H9 (cell line): ENCODE data around the gene SULF2. TPM values are rescaled to one million over a fixed set of nuclear protein-coding genes. Genes with fewer than 3 reads are reported as not detected.

Experiments used
- DNase-seq: peaks from one replicate; pipeline ENCODE4 v3.0.0-alpha.2; 2017
- H2AFZ ChIP-seq: one replicate; pipeline ENCODE4 v1.6.1; 2013; ENCODE audit warnings: mild to moderate bottlenecking, low read length, control low read depth, moderate library complexity
- H2AK5ac ChIP-seq: 2 replicates; pipeline ENCODE4 v1.6.1; 2013; ENCODE audit warnings: low read length, control low read depth, mixed read lengths; ENCODE audit not compliant: insufficient read length
- H2BK120ac ChIP-seq: one replicate; pipeline ENCODE4 v1.6.1; 2013; ENCODE audit warnings: low read depth, mild to moderate bottlenecking, low read length, control low read depth, inconsistent platforms; ENCODE audit not compliant: poor library complexity, severe bottlenecking
- H2BK12ac ChIP-seq: 2 replicates; pipeline ENCODE4 v1.6.1; 2013; ENCODE audit warnings: low read length, control low read depth, mixed read lengths, low read depth; ENCODE audit not compliant: insufficient read length
- H2BK15ac ChIP-seq: 2 replicates; pipeline ENCODE4 v1.6.1; 2013; ENCODE audit warnings: low read depth, low read length, control low read depth
- H2BK20ac ChIP-seq: one replicate; pipeline ENCODE4 v1.6.1; 2013; ENCODE audit warnings: low read depth, mild to moderate bottlenecking, low read length, control low read depth, inconsistent platforms; ENCODE audit not compliant: poor library complexity, severe bottlenecking
- H2BK5ac ChIP-seq: 2 replicates; pipeline ENCODE4 v1.6.1; 2013; ENCODE audit warnings: low read length, control low read depth, mixed read lengths; ENCODE audit not compliant: insufficient read length
- H3K14ac ChIP-seq: 2 replicates; pipeline ENCODE4 v1.6.1; 2013; ENCODE audit warnings: low read length, control low read depth; ENCODE audit not compliant: insufficient read depth
- H3K18ac ChIP-seq: 2 replicates; pipeline ENCODE4 v1.6.1; 2013; ENCODE audit warnings: low read depth, mild to moderate bottlenecking, mixed read lengths, low read length, control low read depth; ENCODE audit not compliant: insufficient read length
- H3K23ac ChIP-seq: 2 replicates; pipeline ENCODE4 v1.6.1; 2013; ENCODE audit warnings: low read length, control low read depth, mixed read lengths, low read depth; ENCODE audit not compliant: insufficient read length
- H3K23me2 ChIP-seq: 2 replicates; pipeline ENCODE4 v1.6.1; 2013; ENCODE audit warnings: low read depth, mild to moderate bottlenecking, mixed read lengths, low read length, control low read depth; ENCODE audit not compliant: insufficient read length, poor library complexity, severe bottlenecking
- H3K27ac ChIP-seq: 2 replicates; pipeline ENCODE4 v1.5.1; 2013; ENCODE audit warnings: low read length, control low read depth, mixed read lengths, low read depth; ENCODE audit not compliant: insufficient read length
- H3K27me3 ChIP-seq: 2 replicates; pipeline ENCODE4 v1.6.1; 2013; ENCODE audit warnings: low read length, control low read depth, inconsistent platforms; ENCODE audit not compliant: insufficient read depth
- H3K4ac ChIP-seq: 2 replicates; pipeline ENCODE4 v1.6.1; 2013; ENCODE audit warnings: low read depth, mild to moderate bottlenecking, control low read depth, inconsistent platforms, low read length, moderate library complexity
- H3K4me1 ChIP-seq: 2 replicates; pipeline ENCODE4 v1.6.1; 2013; ENCODE audit warnings: low read length, control low read depth, inconsistent platforms; ENCODE audit not compliant: insufficient read depth
- H3K4me2 ChIP-seq: 2 replicates; pipeline ENCODE4 v1.6.1; 2013; ENCODE audit warnings: low read length, control low read depth, mixed read lengths; ENCODE audit not compliant: insufficient read length, insufficient read depth
- H3K56ac ChIP-seq: 2 replicates; pipeline ENCODE4 v1.6.1; 2013; ENCODE audit warnings: low read depth, mild to moderate bottlenecking, mixed read lengths, low read length, control low read depth; ENCODE audit not compliant: insufficient read length
- H3K79me1 ChIP-seq: 2 replicates; pipeline ENCODE4 v1.6.1; 2013; ENCODE audit warnings: low read depth, mild to moderate bottlenecking, moderate library complexity, low read length, control low read depth, inconsistent platforms; ENCODE audit not compliant: insufficient read depth, poor library complexity, severe bottlenecking
- H3K79me2 ChIP-seq: 2 replicates; pipeline ENCODE4 v1.6.1; 2013; ENCODE audit warnings: low read length, control low read depth, inconsistent platforms; ENCODE audit not compliant: insufficient read depth
- H3K9ac ChIP-seq: 2 replicates; pipeline ENCODE4 v1.6.1; 2013; ENCODE audit warnings: low read length, control low read depth, mixed read lengths; ENCODE audit not compliant: insufficient read length; ENCODE audit errors: extremely low read depth
- H3K9me3 ChIP-seq: one replicate; pipeline ENCODE4 v1.6.1; 2013; ENCODE audit warnings: low read depth, low read length, inconsistent platforms; ENCODE audit not compliant: control insufficient read depth
- H3T11ph ChIP-seq: one replicate; pipeline ENCODE4 v1.6.1; 2013; ENCODE audit warnings: mild to moderate bottlenecking, low read length, control low read depth, inconsistent platforms
- H4K20me1 ChIP-seq: one replicate; pipeline ENCODE4 v1.6.1; 2013; ENCODE audit not compliant: control insufficient read depth, insufficient read length, insufficient read depth
- H4K5ac ChIP-seq: 2 replicates; pipeline ENCODE4 v1.6.1; 2013; ENCODE audit warnings: low read depth, mild to moderate bottlenecking, mixed read lengths, low read length, control low read depth; ENCODE audit not compliant: insufficient read length
- H4K8ac ChIP-seq: replicated peaks from 2 replicates; pipeline ENCODE4 v1.6.1; 2013; ENCODE audit warnings: low read length, control low read depth, mixed read lengths, low read depth; ENCODE audit not compliant: insufficient read length
- H4K91ac ChIP-seq: 2 replicates; pipeline ENCODE4 v1.6.1; 2013; ENCODE audit warnings: low read depth, mild to moderate bottlenecking, moderate library complexity, mixed read lengths, low read length, control low read depth; ENCODE audit not compliant: insufficient read length
- H3K27ac Mint-ChIP-seq, 3 experiments: 2 replicates in 2 of 3; 3 replicates in 1 of 3; pipeline ENCODE4 v1.8.0; 2020 to 2021; ENCODE audit warnings: mixed read lengths in 3 of 3, mild to moderate bottlenecking in 1 of 3, moderate library complexity in 1 of 3
- H3K27me3 Mint-ChIP-seq: 2 replicates; pipeline ENCODE4 v1.8.0; 2021; ENCODE audit warnings: low read depth, mild to moderate bottlenecking, moderate library complexity, mixed read lengths
- H3K36me3 Mint-ChIP-seq, 3 experiments: 2 replicates in 2 of 3; 3 replicates in 1 of 3; pipeline ENCODE4 v1.8.0; 2020 to 2021; ENCODE audit warnings: low read depth in 3 of 3, mixed read lengths in 3 of 3; ENCODE audit not compliant: insufficient read depth in 1 of 3
- H3K4me1 Mint-ChIP-seq, 2 experiments: 2 replicates each; pipeline ENCODE4 v1.8.0; 2020; ENCODE audit warnings: mixed read lengths in 2 of 2
- H3K4me3 Mint-ChIP-seq, 2 experiments: 2 replicates in 1 of 2; 3 replicates in 1 of 2; pipeline ENCODE4 v1.8.0; 2020 to 2021; ENCODE audit warnings: mild to moderate bottlenecking in 2 of 2, mixed read lengths in 2 of 2, moderate library complexity in 1 of 2
- H3K9me3 Mint-ChIP-seq, 2 experiments: 2 replicates in 1 of 2; 3 replicates in 1 of 2; pipeline ENCODE4 v1.8.0; 2020; ENCODE audit warnings: mild to moderate bottlenecking in 2 of 2, mixed read lengths in 2 of 2, moderate library complexity in 1 of 2
- WGBS: extraction: QIAGEN DNeasy Blood & Tissue Kit; methylation state at CpG from one replicate; pipeline ENCODE4 v1.1.7; 2013; ENCODE audit warnings: missing lambda C conversion rate, low lambda C conversion rate, mixed read lengths; ENCODE audit not compliant: insufficient read length; ENCODE audit errors: extremely low coverage; 5-methylcytosine and 5-hydroxymethylcytosine counted together
- total RNA-seq: library from RNA; stranded (reverse); gene quantifications from 2 replicates; pipeline ENCODE4 v1.2.1, GENCODE V29; 2021
- TF ChIP-seq, protein P1 (sequence below): fragments of 200-600 bp; sonication (generic); conservative IDR thresholded peaks from 3 replicates; pipeline ENCODE4 v1.8.0; 2021; ENCODE audit warnings: antibody characterized with exemption, mild to moderate bottlenecking

Gene SULF2
- total RNA-seq, 1 experiment from 2014 or later, result 31.2 TPM

DNA sequence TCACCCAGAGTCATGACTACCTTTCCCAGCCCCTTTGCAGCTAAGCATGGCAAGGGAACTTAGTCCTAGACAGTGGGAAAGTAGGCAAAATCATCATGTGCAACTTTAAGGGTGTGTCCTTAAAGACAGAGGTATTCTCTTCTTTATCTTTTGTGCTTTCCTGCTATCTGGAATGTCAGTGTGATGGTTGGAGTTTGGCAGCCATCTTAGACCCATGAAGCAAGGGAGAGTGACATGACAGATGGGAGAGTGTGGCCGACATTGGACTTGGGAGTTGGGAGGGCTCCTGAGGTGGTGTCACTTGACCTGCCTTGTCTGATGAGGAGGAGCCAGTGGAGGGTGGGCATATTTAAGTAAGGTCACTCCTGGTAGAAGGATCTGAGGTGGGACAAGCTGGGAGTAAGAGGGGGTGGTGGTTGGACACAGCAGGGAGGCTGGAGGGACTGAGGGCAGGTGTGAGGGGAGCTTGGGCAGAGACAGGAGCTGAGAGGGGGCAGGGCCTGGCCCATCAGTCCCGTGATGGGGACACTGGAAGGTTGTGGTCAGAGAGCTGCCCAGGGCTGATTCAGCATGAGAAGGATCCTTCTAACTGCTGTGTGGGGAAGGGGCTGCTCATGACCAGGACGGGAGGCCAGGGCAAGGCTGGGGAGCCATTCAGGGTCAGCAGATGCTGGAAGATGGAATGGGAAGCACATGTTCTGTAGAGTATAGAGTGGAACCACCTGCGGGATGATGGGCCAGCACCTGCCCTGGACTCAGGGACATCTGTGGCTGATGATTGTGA lies 29.5 kb upstream of the SULF2 start:
- Histone ChIP-seq H4K91ac (no peak overlapping the region), H3K56ac (no peak overlapping the region), H3K23me2 (no peaks in the 10 kb centered on the region), H3K4ac (no peak overlapping the region), H3K18ac (no peak overlapping the region), H3K27ac (no peak overlapping the region), H3K79me1 (no peaks in the 10 kb centered on the region), H2BK5ac (no peak overlapping the region), H3T11ph (no peak overlapping the region), H4K20me1 (no peaks in the 10 kb centered on the region), H3K9ac (no peak overlapping the region), H3K14ac (no peak overlapping the region), H3K4me1 (no peaks in the 10 kb centered on the region), H2AK5ac (no peak overlapping the region), H3K23ac (no peak overlapping the region), H2BK20ac (no peak overlapping the region), H3K27me3 (no peaks in the 10 kb centered on the region), H4K5ac (no peak overlapping the region), H2BK120ac (no peak overlapping the region), H3K4me2 (no peak overlapping the region), H3K9me3 (no peaks in the 10 kb centered on the region), H2BK15ac (no peak overlapping the region), H3K79me2 (no peaks in the 10 kb centered on the region), H2AFZ (no peak overlapping the region), H4K8ac (no peak overlapping the region), H2BK12ac (no peak overlapping the region)
- peaks cover 10 to 14% of the 10 kb centered on the region in 2 experiments for H3K4me1 Mint-ChIP-seq
- H3K27ac Mint-ChIP-seq, result no peak overlapping the region
- H3K4me3 Mint-ChIP-seq, result no peak overlapping the region
- TF ChIP-seq, protein P1, sequence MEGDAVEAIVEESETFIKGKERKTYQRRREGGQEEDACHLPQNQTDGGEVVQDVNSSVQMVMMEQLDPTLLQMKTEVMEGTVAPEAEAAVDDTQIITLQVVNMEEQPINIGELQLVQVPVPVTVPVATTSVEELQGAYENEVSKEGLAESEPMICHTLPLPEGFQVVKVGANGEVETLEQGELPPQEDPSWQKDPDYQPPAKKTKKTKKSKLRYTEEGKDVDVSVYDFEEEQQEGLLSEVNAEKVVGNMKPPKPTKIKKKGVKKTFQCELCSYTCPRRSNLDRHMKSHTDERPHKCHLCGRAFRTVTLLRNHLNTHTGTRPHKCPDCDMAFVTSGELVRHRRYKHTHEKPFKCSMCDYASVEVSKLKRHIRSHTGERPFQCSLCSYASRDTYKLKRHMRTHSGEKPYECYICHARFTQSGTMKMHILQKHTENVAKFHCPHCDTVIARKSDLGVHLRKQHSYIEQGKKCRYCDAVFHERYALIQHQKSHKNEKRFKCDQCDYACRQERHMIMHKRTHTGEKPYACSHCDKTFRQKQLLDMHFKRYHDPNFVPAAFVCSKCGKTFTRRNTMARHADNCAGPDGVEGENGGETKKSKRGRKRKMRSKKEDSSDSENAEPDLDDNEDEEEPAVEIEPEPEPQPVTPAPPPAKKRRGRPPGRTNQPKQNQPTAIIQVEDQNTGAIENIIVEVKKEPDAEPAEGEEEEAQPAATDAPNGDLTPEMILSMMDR, result no peak
- H3K36me3 Mint-ChIP-seq, result peaks cover 0 to 1% (median 0%) of the 10 kb centered on the region in 3 experiments; a peak in 2 of 7 replicates
- WGBS, result no CpG with 5 or more reads among the region's 4 CpGs
- no peak for DNase-seq
- H3K9me3 Mint-ChIP-seq, result peaks cover 0 to 4% of the 10 kb centered on the region in 2 experiments; a peak in 3 of 5 replicates
- peaks cover 25% of the 10 kb centered on the region for H3K27me3 Mint-ChIP-seq
